Spleen (tissue), 11 donors: ENCODE results near the gene IRAK1. TPM values are rescaled to one million over a fixed set of nuclear protein-coding genes. Genes with fewer than 3 reads are reported as not detected.
"Not testable (repeated sequence)": the region's sequence is repeated elsewhere in the genome, so short reads cannot be mapped to it uniquely, and the experiment has no call there.

Experiments
- DNase-seq: peaks from one replicate; pipeline ENCODE4 v3.0.0-alpha.2; 2020
- H3K27ac ChIP-seq, 8 donors: fragments of 200-600 bp; sonication (generic) in 7 of 8; 1 replicate in 4 of 8; 2 replicates in 4 of 8; pipeline versions ENCODE4 v1.5.0 to v1.8.0; 2016 to 2021; ENCODE audit warnings: inconsistent platforms in 4 of 8, mild to moderate bottlenecking in 4 of 8, moderate library complexity in 1 of 8
- H3K27me3 ChIP-seq, 7 donors: fragments of 200-600 bp; sonication (generic) in 6 of 7; replicated peaks in 1 of 7; 1 replicate in 4 of 7; 2 replicates in 3 of 7; pipeline versions ENCODE4 v1.5.0 to v1.8.0; 2016 to 2021; ENCODE audit warnings: inconsistent platforms in 3 of 7, mild to moderate bottlenecking in 1 of 7
- H3K36me3 ChIP-seq, 6 donors: fragments of 200-600 bp; sonication (generic) in 5 of 6; 1 replicate in 4 of 6; 2 replicates in 2 of 6; pipeline versions ENCODE4 v1.5.0 to v1.8.0; 2016 to 2021; ENCODE audit warnings: inconsistent platforms in 2 of 6
- H3K4me1 ChIP-seq, 6 donors: fragments of 200-600 bp; sonication (generic) in 5 of 6; 1 replicate in 3 of 6; 2 replicates in 3 of 6; pipeline versions ENCODE4 v1.5.0 to v1.8.0; 2016 to 2021; ENCODE audit warnings: inconsistent platforms in 3 of 6
- H3K4me3 ChIP-seq, 8 donors: fragments of 200-600 bp; sonication (generic) in 7 of 8; 1 replicate in 4 of 8; 2 replicates in 4 of 8; pipeline versions ENCODE4 v1.5.0 to v1.8.0; 2016 to 2021; ENCODE audit warnings: inconsistent platforms in 4 of 8, mild to moderate bottlenecking in 4 of 8, moderate library complexity in 2 of 8
- H3K9me3 ChIP-seq, 8 donors: fragments of 200-600 bp; sonication (generic) in 7 of 8; 1 replicate in 4 of 8; 2 replicates in 4 of 8; pipeline versions ENCODE4 v1.5.0 to v1.8.0; 2016 to 2021; ENCODE audit warnings: inconsistent platforms in 4 of 8
- POLR2A ChIP-seq, 3 donors: fragments of 450-650 bp; IDR thresholded peaks; one replicate each; pipeline ENCODE4 v1.5.1; 2017; ENCODE audit warnings: antibody characterized with exemption in 3 of 3, mild to moderate bottlenecking in 1 of 3
- POLR2AphosphoS5 ChIP-seq, 3 donors: sonication (generic); formaldehyde crosslinking; IDR thresholded peaks; one replicate each; pipeline ENCODE4 v1.5.1; 2017; ENCODE audit warnings: antibody characterized with exemption in 3 of 3
- WGBS, 5 donors: extraction: QIAGEN DNeasy Blood & Tissue Kit in 3 of 5; methylation state at CpG; one replicate each; pipeline versions ENCODE4 v1.1.5 to v1.1.7; 2013 to 2018; 5-methylcytosine and 5-hydroxymethylcytosine counted together
- intact Hi-C: fragments of 100-400 bp; cut with DNase I; formaldehyde crosslinking; loops from one replicate; pipeline ENCODE4 v1.15.0; 2023; ENCODE audit warnings: low total_unique reads
- polyA plus RNA-seq, 3 donors: library from polyadenylated mRNA; stranded (reverse); fragments of 200-250 nt; gene quantifications; one replicate each; pipeline ENCODE4 v1.2.1, GENCODE V29; 2013
- total RNA-seq, 7 donors: library from RNA; depleted of rRNA in 3 of 7; stranded (reverse); fragments of >200 nt in 3 of 7; fragmentation: NEBNext Ultra II Directional in 4 of 7; extraction: Animal tissue kit (Norgen Biotek cat#: 25700) in 4 of 7; gene quantifications; one replicate each; pipeline versions ENCODE4 v1.1.0 to v1.2.1, GENCODE V29; 2016 to 2021
- TF ChIP-seq, protein P1 (sequence below), 11 experiments: fragments of 200-600 bp in 7 of 11; fragments of 450-650 bp in 4 of 11; sonication (generic) in 4 of 11; IDR thresholded peaks in 8 of 11; conservative IDR thresholded peaks in 3 of 11; 1 replicate in 7 of 11; 2 replicates in 4 of 11; pipeline versions ENCODE4 v1.4.0 to v1.8.0; 2016 to 2021; ENCODE audit warnings: antibody characterized with exemption in 11 of 11, inconsistent platforms in 4 of 11, mild to moderate bottlenecking in 1 of 11
- donor health status: healthy with polysubstance abuse.
- donor health status: DM: no; HTN: no; CAD: no; lungs with moderate emphysema.
- donor health status: DM: no; HTN: no; CAD: no.
- donor health status: Bipolar disorder and iron deficiency.
- donor health status: healthy.
- donor health status: DM: no; HTN: no; CAD: no.
- donor health status: DM: yes; HTN: yes; CAD: no.

IRAK1 gene
- total and polyA plus RNA-seq, 10 donors = 46.4 to 118 (median 90.0) TPM

DNA sequence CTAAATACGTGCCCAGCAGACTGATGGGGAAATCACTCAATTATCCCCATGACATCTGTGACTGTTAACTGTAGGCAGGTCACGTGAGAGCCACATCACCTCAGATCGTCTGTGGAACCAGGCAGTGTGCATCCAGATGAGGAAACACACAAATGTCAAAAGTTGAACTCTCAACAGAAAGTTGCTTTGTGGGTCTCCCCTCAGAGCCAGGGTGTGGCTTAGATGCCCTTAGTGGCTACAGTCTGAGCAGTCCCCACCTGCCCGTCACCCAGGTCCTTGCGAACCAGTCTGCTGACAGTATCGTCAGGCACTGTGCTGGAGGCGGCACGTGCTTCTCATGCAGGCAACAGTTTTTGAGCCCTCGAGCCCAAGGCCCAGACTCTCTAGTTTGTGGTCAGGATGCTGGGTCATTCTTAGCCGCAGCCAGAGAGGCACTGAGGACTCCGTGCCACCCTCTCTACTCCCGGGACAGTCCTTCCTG, 36.3 kb downstream of the IRAK1 start:
- no peak for TF ChIP-seq POLR2AphosphoS5 (IDR thresholded peaks at IDR 0.05)
- TF ChIP-seq, protein P1, sequence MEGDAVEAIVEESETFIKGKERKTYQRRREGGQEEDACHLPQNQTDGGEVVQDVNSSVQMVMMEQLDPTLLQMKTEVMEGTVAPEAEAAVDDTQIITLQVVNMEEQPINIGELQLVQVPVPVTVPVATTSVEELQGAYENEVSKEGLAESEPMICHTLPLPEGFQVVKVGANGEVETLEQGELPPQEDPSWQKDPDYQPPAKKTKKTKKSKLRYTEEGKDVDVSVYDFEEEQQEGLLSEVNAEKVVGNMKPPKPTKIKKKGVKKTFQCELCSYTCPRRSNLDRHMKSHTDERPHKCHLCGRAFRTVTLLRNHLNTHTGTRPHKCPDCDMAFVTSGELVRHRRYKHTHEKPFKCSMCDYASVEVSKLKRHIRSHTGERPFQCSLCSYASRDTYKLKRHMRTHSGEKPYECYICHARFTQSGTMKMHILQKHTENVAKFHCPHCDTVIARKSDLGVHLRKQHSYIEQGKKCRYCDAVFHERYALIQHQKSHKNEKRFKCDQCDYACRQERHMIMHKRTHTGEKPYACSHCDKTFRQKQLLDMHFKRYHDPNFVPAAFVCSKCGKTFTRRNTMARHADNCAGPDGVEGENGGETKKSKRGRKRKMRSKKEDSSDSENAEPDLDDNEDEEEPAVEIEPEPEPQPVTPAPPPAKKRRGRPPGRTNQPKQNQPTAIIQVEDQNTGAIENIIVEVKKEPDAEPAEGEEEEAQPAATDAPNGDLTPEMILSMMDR (IDR thresholded peaks at IDR 0.05 in 8 of 11, conservative IDR thresholded peaks at IDR 0.05 in 3 of 11) = no peak
- TF ChIP-seq POLR2A (IDR thresholded peaks at IDR 0.05) = no peak
- DNase-seq = peak; percentile 76
- peaks cover 23 to 68% (median 54%) of the 10 kb centered on the region in 6 donors for H3K4me1 ChIP-seq
- H3K27me3 ChIP-seq = peaks cover 0 to 21% (median 0%) of the 10 kb centered on the region in 7 donors
- WGBS, 5 donors = 54 to 77% (median 60%) methylated on average over 6 to 12 of the region's 12 CpGs
- H3K36me3 ChIP-seq = peaks cover 0 to 4% (median 0%) of the 10 kb centered on the region in 6 donors
- no peak overlapping the region for H3K4me3 ChIP-seq
- no peaks in the 10 kb centered on the region for H3K9me3 ChIP-seq
- H3K27ac ChIP-seq = peak overlapping the region in 7 of 8 donors; percentile 8 to 90 (median 83)
- intact Hi-C loops = no loop called here

GRCh38 chrX:153981771-153982533, 37.8 kb downstream of the IRAK1 start:
- Histone ChIP-seq H3K27me3 (peaks cover 0 to 21% (median 0%) of the 10 kb centered on the region in 7 donors), H3K4me3 (peak overlapping the region in 2 of 8 donors; percentile 1 to 54), H3K36me3 (peaks cover 0 to 4% (median 0%) of the 10 kb centered on the region in 6 donors), H3K9me3 (no peaks in the 10 kb centered on the region), H3K27ac (peak overlapping the region; percentile 60 to 90 (median 76)), H3K4me1 (peaks cover 23 to 68% (median 54%) of the 10 kb centered on the region in 6 donors)
- WGBS, 5 donors = 5 to 69% (median 54%) methylated on average over 12 to 52 of the region's 52 CpGs
- DNase-seq = peak; percentile 89
- intact Hi-C loops = no loop called here
- TF ChIP-seq, protein P1 (IDR thresholded peaks at IDR 0.05 in 8 of 11, conservative IDR thresholded peaks at IDR 0.05 in 3 of 11) = no peak
- TF ChIP-seq POLR2AphosphoS5 (IDR thresholded peaks at IDR 0.05) (peak; percentile 61 to 78 (median 69)), POLR2A (IDR thresholded peaks at IDR 0.05) (no peak)

DNA sequence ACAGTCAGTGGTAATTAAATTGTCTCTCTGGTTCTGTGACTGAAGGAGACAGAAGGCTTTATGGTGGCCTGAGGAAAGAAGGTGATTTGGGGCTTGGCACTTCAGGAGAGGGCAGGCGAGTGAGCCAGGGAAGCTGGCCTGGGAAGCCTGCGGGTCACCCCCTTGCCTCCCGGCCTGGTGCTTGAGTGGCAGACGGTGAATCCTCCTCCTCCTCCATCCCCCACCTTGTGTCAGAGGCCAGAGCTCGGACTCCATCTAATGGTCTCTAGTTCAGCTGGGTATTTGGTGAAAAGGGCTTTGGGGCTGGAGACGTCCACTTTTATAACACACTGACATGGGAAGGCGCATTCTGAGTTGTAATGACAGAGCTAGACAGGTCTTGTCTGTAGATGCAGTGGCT, 38.5 kb downstream of the IRAK1 start:
- peaks cover 0 to 4% (median 0%) of the 10 kb centered on the region in 6 donors for H3K36me3 ChIP-seq
- TF ChIP-seq POLR2AphosphoS5 (IDR thresholded peaks at IDR 0.05) (no peak), POLR2A (IDR thresholded peaks at IDR 0.05) (no peak)
- TF ChIP-seq, protein P1 (IDR thresholded peaks at IDR 0.05 in 8 of 11, conservative IDR thresholded peaks at IDR 0.05 in 3 of 11) = no peak
- peaks cover 0 to 21% (median 0%) of the 10 kb centered on the region in 7 donors for H3K27me3 ChIP-seq
- H3K4me3 ChIP-seq = peak overlapping the region in 1 of 8 donors; percentile 54
- DNase-seq = peak; percentile 73
- H3K9me3 ChIP-seq = no peaks in the 10 kb centered on the region
- peaks cover 23 to 61% (median 51%) of the 10 kb centered on the region in 6 donors for H3K4me1 ChIP-seq
- peak overlapping the region in 7 of 8 donors; percentile 72 to 90 (median 79) for H3K27ac ChIP-seq
- WGBS, 5 donors = 62 to 76% (median 72%) methylated on average over 3 to 7 of the region's 7 CpGs
- intact Hi-C loops = no loop called here

DNA sequence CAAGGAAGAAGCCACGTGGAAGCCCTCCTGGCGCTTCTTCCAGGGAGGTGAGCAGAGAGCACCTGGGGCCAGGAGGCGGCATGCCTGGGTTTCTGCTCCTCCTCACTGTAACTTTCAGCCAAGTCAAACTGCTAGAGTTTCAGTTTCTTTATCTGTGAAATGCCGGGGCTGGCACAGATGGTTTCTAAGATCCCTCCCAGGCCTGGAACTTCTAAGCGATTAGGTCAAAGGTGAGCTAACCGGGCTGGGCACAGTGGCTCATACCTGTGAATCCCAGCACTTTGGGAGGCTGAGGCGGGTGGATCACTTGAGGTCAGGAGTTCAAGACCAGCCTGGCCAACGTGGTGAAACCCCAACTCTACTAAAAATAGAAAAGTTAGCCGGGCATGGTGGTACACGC, 39.3 kb downstream of the IRAK1 start:
- not testable (repeated sequence) for DNase-seq

More for the DNA sequence above, 39.3 kb downstream of the IRAK1 start:
- Histone ChIP-seq H3K27me3 (peaks cover 0 to 21% (median 0%) of the 10 kb centered on the region in 7 donors), H3K27ac (peak overlapping the region; percentile 42 to 90 (median 76)), H3K4me3 (peak overlapping the region in 1 of 8 donors; percentile 36), H3K4me1 (peaks cover 22 to 53% (median 46%) of the 10 kb centered on the region in 6 donors)
- WGBS, 5 donors = 36 to 62% (median 44%) methylated on average over 6 to 10 of the region's 10 CpGs
- TF ChIP-seq POLR2AphosphoS5 (IDR thresholded peaks at IDR 0.05) = peak in 1 of 3 donors; percentile 24
- intact Hi-C loops, H3K36me3 ChIP-seq, H3K9me3 ChIP-seq: not testable (repeated sequence)
